Activated CD8-positive, alpha-beta T cell treated with anti-CD3 and anti-CD28 coated beads for 36 hours (primary cell): ENCODE measurements around the gene TBC1D13. TPM values are rescaled to one million over a fixed set of nuclear protein-coding genes. Genes with fewer than 3 reads are reported as not detected.
"Not testable (repeated sequence)": the region's sequence is repeated elsewhere in the genome, so short reads cannot be mapped to it uniquely, and the experiment has no call there.

Experiments
- ATAC-seq: fragments of 200-7000 bp; cut with Tn5 transposase; one replicate; pipeline ENCODE4 v1.10.0; 2021; ENCODE audit warnings: mild to moderate bottlenecking, moderate library complexity
- CTCF ChIA-PET: fragments of 350-600 bp; sonication (Branson Sonifier 250); formaldehyde crosslinking; loops from one replicate; lab custom pipeline; 2021; ENCODE audit warnings: antibody characterized with exemption; lab: Charles Lee
- POLR2A ChIA-PET: fragments of 350-600 bp; sonication (Branson Sonifier 250); formaldehyde crosslinking; loops from one replicate; lab custom pipeline; 2021; ENCODE audit warnings: antibody characterized with exemption; lab: Charles Lee
- DNase-seq: peaks from one replicate; pipeline ENCODE4 v3.0.0-alpha.2; 2020
- H3K27ac Mint-ChIP-seq: one replicate; pipeline ENCODE4 v1.8.0; 2021; ENCODE audit warnings: mild to moderate bottlenecking, mixed read lengths
- H3K27me3 Mint-ChIP-seq: one replicate; pipeline ENCODE4 v1.8.0; 2021; ENCODE audit warnings: mixed read lengths
- H3K36me3 Mint-ChIP-seq: one replicate; pipeline ENCODE4 v1.8.0; 2021; ENCODE audit warnings: low read depth, mixed read lengths
- H3K4me1 Mint-ChIP-seq: one replicate; pipeline ENCODE4 v1.8.0; 2021; ENCODE audit warnings: low read depth, mixed read lengths
- H3K4me3 Mint-ChIP-seq: one replicate; pipeline ENCODE4 v1.8.0; 2021; ENCODE audit warnings: mild to moderate bottlenecking, moderate library complexity, mixed read lengths
- H3K9me3 Mint-ChIP-seq: one replicate; pipeline ENCODE4 v1.8.0; 2021; ENCODE audit warnings: mixed read lengths
- intact Hi-C: fragments of 100-400 bp; cut with micrococcal nuclease; formaldehyde crosslinking; loops from one replicate; pipeline ENCODE4 v1.10.0; 2022
- total RNA-seq, 2 experiments: library from RNA; stranded (reverse); gene quantifications; one replicate each; pipeline ENCODE4 v1.2.3, GENCODE V29; 2021
- TF ChIP-seq, protein P1 (sequence below): fragments of 200-600 bp; IDR thresholded peaks from one replicate; pipeline ENCODE4 v1.8.0; 2022; ENCODE audit warnings: antibody characterized with exemption, mild to moderate bottlenecking

The TBC1D13 gene
- total RNA-seq, 2 experiments from 2014 or later: 11.7 to 12.5 TPM

- no peaks in the 10 kb centered on the region for H3K9me3 Mint-ChIP-seq
- ChIA-PET POLR2A (no interaction called here), CTCF (interaction anchor here (1.8 kb wide), 1 partner anchor 86 kb away, joined by 5 read pairs; no protein-coding TSS in a partner anchor)
- ATAC-seq (no peak), DNase-seq (no peak)
- no peak overlapping the region for H3K27ac Mint-ChIP-seq
- H3K4me3 Mint-ChIP-seq: no peak overlapping the region
- H3K27me3 Mint-ChIP-seq: no peaks in the 10 kb centered on the region
- no peaks in the 10 kb centered on the region for H3K4me1 Mint-ChIP-seq
- TF ChIP-seq, protein P1, sequence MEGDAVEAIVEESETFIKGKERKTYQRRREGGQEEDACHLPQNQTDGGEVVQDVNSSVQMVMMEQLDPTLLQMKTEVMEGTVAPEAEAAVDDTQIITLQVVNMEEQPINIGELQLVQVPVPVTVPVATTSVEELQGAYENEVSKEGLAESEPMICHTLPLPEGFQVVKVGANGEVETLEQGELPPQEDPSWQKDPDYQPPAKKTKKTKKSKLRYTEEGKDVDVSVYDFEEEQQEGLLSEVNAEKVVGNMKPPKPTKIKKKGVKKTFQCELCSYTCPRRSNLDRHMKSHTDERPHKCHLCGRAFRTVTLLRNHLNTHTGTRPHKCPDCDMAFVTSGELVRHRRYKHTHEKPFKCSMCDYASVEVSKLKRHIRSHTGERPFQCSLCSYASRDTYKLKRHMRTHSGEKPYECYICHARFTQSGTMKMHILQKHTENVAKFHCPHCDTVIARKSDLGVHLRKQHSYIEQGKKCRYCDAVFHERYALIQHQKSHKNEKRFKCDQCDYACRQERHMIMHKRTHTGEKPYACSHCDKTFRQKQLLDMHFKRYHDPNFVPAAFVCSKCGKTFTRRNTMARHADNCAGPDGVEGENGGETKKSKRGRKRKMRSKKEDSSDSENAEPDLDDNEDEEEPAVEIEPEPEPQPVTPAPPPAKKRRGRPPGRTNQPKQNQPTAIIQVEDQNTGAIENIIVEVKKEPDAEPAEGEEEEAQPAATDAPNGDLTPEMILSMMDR: no peak
- intact Hi-C loops: no loop called here
- peaks cover 4% of the 10 kb centered on the region for H3K36me3 Mint-ChIP-seq
Measured at GRCh38 chr9:128841694-128842492, 54.8 kb downstream of the TBC1D13 start.

DNA sequence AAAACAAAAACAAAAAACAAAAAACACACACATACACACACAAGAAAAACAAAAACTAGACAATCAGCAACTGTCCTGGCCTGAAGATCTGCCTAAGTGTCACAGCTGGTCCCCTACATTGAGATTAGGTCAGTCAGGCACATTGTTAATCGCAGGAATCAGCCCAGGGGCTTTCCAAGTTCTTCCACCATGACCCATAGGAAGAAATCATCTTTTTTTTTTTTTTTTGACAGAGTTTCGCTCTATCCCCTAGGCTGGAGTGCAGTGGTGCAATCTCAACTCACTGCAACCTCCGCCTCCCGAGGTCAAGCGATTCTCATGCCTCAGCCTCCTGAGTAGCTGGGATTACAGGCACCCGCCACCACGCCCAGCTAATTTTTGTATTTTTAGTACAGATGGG lies 56.1 kb downstream of the TBC1D13 start:
- CTCF ChIA-PET, ATAC-seq, intact Hi-C loops, H3K27me3 Mint-ChIP-seq, H3K4me3 Mint-ChIP-seq, H3K9me3 Mint-ChIP-seq, DNase-seq, H3K27ac Mint-ChIP-seq, H3K4me1 Mint-ChIP-seq, H3K36me3 Mint-ChIP-seq: not testable (repeated sequence)
- POLR2A ChIA-PET: interaction anchor here (0.6 to 0.7 kb wide), 3 partner anchors 13 to 218 kb away, joined by 3 read pairs; no protein-coding TSS in a partner anchor

- no peak for DNase-seq
- TF ChIP-seq, protein P1: no peak
- Mint-ChIP-seq H3K4me1 (no peaks in the 10 kb centered on the region), H3K9me3 (peaks cover 3% of the 10 kb centered on the region), H3K36me3 (peaks cover 8% of the 10 kb centered on the region), H3K4me3 (no peak overlapping the region), H3K27ac (no peak overlapping the region), H3K27me3 (no peaks in the 10 kb centered on the region)
- CTCF ChIA-PET: interaction anchor here (1.0 to 2.5 kb wide), 3 partner anchors 27 to 287 kb away, joined by 3 to 17 read pairs (median 6); partner anchors contain the start of gene ENDOG
- no peak for ATAC-seq
- POLR2A ChIA-PET: no interaction called here
- intact Hi-C loops: no loop called here
Measured at GRCh38 chr9:128845186-128845931, 58.3 kb downstream of the TBC1D13 start.

DNA sequence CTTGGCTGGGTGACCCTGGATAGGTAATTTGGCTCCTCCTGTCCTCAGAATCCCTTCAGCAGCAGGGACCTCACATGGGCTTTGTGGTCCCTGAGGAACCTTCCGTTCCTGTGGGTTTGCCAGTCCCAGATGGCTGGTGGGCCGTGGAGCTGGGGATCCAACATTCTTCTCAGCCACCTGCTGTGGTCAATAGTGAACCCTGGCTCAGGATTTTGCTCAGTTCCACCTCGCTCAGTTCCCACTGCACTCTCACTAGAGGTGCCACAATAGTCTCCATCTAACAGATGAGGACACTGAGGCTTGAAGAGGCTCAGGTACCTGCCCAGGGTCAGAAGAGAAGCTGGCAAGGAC lies 59.6 kb downstream of the TBC1D13 start:
- DNase-seq: no peak
- no peak for ATAC-seq
- TF ChIP-seq, protein P1: no peak
- CTCF ChIA-PET: no interaction called here
- POLR2A ChIA-PET: no interaction called here
- Mint-ChIP-seq H3K4me3 (no peak overlapping the region), H3K36me3 (peaks cover 19% of the 10 kb centered on the region), H3K27ac (no peak overlapping the region), H3K27me3 (no peaks in the 10 kb centered on the region), H3K4me1 (no peaks in the 10 kb centered on the region), H3K9me3 (peaks cover 15% of the 10 kb centered on the region)
- intact Hi-C loops: no loop called here

DNA sequence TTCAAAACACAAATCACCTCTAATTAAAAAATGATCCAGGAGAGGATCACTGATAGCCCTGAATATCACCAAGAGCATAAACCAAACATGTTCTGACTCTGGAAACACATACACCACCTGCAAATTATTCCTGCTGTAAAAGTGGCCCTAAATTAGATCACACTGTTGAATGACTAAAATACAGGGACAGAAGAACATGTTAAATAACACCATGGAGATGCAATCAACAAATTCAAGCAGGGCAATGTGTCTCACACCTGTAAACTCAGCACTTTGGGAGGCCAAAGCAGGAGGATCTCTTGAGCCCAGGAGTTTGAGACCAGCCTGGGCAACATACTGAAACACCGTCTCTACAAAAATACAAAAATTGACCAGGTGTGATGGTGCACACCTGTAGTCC lies 60.8 kb downstream of the TBC1D13 start:
- ChIA-PET CTCF (interaction anchor here (0.7 kb wide), 1 partner anchor 145 kb away, joined by 3 read pairs; no protein-coding TSS in a partner anchor), POLR2A (no interaction called here)
- intact Hi-C loops: no loop called here
- TF ChIP-seq, protein P1: no peak
- Mint-ChIP-seq H3K27me3 (no peaks in the 10 kb centered on the region), H3K36me3 (peaks cover 16% of the 10 kb centered on the region), H3K4me3 (no peak overlapping the region), H3K27ac (no peak overlapping the region), H3K9me3 (peaks cover 15% of the 10 kb centered on the region), H3K4me1 (no peaks in the 10 kb centered on the region)
- no peak for ATAC-seq
- DNase-seq: no peak

DNA sequence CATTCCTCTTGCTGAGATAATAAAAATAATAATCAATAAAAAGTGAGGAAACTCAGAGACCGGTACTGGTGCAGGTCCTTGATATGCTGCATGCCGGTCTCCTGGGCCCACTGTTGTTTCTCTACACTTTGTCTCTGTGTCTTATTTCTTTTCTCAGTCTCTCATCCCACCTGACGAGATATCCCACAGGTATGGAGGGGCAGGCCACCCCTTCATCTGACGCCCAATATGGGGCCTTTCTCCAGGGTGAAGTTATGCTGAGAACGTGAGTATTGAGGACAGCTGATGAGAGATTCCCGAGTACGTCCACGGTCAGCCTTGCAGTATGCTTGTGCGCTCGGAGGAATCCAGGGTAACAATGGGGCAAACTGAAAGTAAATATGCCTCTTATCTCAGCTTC lies 64.0 kb downstream of the TBC1D13 start:
- Mint-ChIP-seq H3K36me3 (peaks cover 16% of the 10 kb centered on the region), H3K9me3 (peaks cover 15% of the 10 kb centered on the region)
- H3K27me3 Mint-ChIP-seq, ATAC-seq, DNase-seq, POLR2A ChIA-PET, H3K4me1 Mint-ChIP-seq, intact Hi-C loops, H3K27ac Mint-ChIP-seq, H3K4me3 Mint-ChIP-seq: not testable (repeated sequence)
- CTCF ChIA-PET: interaction anchor here (1.7 to 3.9 kb wide), 2 partner anchors 77 to 142 kb away, joined by 4 to 30 read pairs; no protein-coding TSS in a partner anchor
